ENCODE results near the gene NIPSNAP2. TPM values are rescaled to one million over a fixed set of nuclear protein-coding genes. Genes with fewer than 3 reads are reported as not detected.

The NIPSNAP2 gene
- total and polyA plus RNA-seq, 2 of the 13 experiments (the other 11 are each of a cell fraction or from before 2014, with no cell fraction given) = 40.3 to 61.5 TPM

GRCh38 chr7:55928006-55928767 lies 36.2 kb upstream of the NIPSNAP2 start:
- in situ Hi-C loops (cut with HindIII; ENCODE audit: extremely low pct_ligation_motif_present, low pct_unique_long_range_greater_than_20kb) = no loop called here
- 90% methylated on average over 5 of the region's 5 CpGs for WGBS (ENCODE audit: low lambda C conversion rate)
- Histone ChIP-seq H3K4me1 (ENCODE audit: insufficient read depth, low read length) (peaks cover 10% of the 10 kb centered on the region), H4K20me1 (ENCODE audit: insufficient read depth, low read length) (no peaks in the 10 kb centered on the region), H3K27ac (ENCODE audit: extremely low read length, insufficient read depth, low read length) (no peak overlapping the region), H3K4me2 (ENCODE audit: low read depth, low read length) (no peak overlapping the region), H3K9ac (ENCODE audit: insufficient read depth, low read depth, low read length) (no peak overlapping the region), H3K27me3 (ENCODE audit: control insufficient read depth in 1 of 2, insufficient read depth in 2 of 2, low read length in 2 of 2) (no peaks in the 10 kb centered on the region), H3K4me3 (replicated peaks in 1 of 3; ENCODE audit: insufficient read depth in 1 of 3, low read depth in 2 of 3, low read length in 3 of 3) (no peak overlapping the region), H3K79me2 (ENCODE audit: insufficient read depth, low read length) (no peaks in the 10 kb centered on the region), H3K9me3 (ENCODE audit: low read length) (no peaks in the 10 kb centered on the region), H3K36me3 (replicated peaks in 1 of 2; ENCODE audit: control insufficient read depth in 1 of 2, insufficient read depth in 2 of 2, low read length in 2 of 2) (no peaks in the 10 kb centered on the region; a peak in 1 of 5 replicates), H2AFZ (ENCODE audit: low read length) (no peak overlapping the region)
- CTCF ChIA-PET (ENCODE audit: low intra/inter-chr PET ratio, low total read pairs) = no interaction called here
- POLR2A ChIA-PET = no interaction called here
- ATAC-seq (no peak), FAIRE-seq (no peak), DNase-seq (ENCODE audit: low spot score) (no peak)
- intact Hi-C loops (cut with micrococcal nuclease; ENCODE audit: unreplicated experiment) = no loop called here
- BruUV-seq (replicated peaks) = no TSS peak
- TF ChIP-seq ZBTB25 (CRISPR knock-in tag; IDR thresholded peaks at IDR 0.05) (no peak), KLF16 (CRISPR knock-in tag; IDR thresholded peaks at IDR 0.05) (no peak), E2F5 (CRISPR knock-in tag; conservative IDR thresholded peaks at IDR 0.05) (no peak), ZNF350 (CRISPR knock-in tag; IDR thresholded peaks at IDR 0.05; ENCODE audit: borderline replicate concordance, low read depth) (no peak), HOXA9 (CRISPR knock-in tag; IDR thresholded peaks at IDR 0.05; ENCODE audit: borderline replicate concordance) (no peak), ZNF34 (CRISPR knock-in tag; IDR thresholded peaks at IDR 0.05; ENCODE audit: borderline replicate concordance) (no peak)
